ENCODE results near the gene BSN. TPM values are rescaled to one million over a fixed set of nuclear protein-coding genes. Genes with fewer than 3 reads are reported as not detected.

Gene BSN
- total RNA-seq = under 0.01 TPM in 2 replicates

DNA sequence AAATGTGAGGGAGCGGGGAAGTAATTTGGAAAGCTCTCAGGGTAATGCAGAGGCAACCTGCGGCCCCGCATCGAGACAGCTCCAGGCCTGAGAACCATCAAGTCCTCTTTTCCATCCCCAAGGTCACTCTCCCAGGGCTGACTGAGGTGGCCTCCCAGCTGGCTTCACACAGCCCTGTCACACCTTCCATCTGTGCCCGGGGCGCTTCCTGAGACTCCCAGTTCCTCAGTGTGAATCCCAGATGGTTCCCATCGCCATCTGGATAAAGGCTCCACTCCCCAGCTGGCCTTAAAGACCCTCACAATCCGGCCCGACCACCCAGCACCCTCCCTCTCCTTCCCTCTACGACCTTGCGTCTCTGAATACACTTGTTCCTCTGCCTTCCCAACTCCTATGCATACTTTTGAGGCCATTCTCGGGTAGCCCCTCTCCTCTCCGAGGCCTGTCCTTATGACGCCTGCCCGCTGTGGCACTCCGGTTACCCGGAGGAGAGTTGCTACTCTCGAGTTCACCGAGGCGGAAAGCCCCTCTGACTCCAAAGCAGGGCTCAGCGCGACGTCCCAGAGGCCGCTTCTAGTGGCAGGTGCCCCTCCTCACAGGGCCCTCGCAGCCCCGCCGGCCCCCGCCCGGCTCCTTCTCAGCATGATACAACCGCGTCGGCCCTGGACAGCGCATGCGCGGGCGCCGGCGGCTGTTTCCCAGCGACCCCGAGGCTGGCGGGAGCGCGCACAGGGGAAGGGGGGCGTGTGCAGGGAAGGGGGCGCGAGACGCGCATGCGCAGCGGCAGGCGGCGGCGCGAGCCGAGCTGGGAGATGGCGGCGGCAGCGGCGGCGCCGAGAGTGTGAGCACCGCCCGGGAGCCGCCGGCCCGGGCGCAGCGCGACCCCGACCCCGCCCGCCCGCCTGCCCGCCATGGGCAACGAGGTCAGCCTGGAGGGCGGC, at the start of gene BSN:
BSN (plus strand) TSS at position 786 of the 941 bp plus-strand sequence; CDS start at position 912, 126 bp downstream.

DNA sequence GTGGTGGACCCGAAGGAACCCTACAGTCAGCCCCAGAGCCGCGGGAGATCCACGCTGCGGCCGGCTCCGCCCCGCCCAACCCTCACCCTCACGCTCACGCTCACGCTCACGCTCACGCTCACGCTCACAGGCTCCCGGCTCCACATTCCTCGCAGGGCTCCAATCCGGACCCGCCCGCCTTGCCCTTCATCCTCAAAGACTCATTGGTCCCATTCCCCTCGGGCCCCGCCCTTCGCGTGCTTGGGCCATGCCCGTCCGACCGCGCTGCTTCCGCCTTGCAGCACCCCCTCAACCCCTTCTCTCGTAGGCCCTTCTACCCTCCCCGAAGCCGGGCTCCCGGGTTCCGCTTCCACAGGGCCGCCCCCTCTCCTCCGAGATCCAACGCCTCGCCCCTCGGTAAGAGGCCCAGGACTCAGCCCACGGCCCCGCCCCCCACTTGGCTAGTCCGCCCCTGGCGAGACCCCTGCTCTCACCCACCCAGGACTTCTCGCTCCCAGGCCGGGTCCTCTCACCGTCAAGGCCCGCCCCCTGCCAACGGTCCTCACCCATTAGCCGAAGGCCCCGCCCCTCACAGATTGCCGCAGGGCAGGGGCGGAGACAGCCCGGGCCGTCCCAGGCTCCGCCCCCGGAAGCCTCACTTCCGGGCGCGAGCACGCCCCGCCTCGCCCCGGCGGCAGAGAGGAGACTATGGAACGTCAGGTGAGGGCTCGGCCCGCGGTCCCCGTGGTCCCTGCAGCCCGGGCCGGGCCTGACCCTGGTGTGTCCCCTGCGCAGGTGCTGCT, 119.6 kb downstream of the BSN start, which contains the start of gene APEH:
APEH (plus strand) TSS at position 637 of the 782 bp plus-strand sequence; CDS start at position 688, 51 bp downstream.

GRCh38 chr3:49689046-49689907, 135.0 kb downstream of the BSN start, which contains the start of the genes MST1 and RNF123:
MST1 (minus strand) TSS chr3:49689474; CDS start chr3:49688691, 783 bp downstream.
RNF123 (plus strand) TSS chr3:49689557; CDS start chr3:49691166, 1,609 bp downstream.

DNA sequence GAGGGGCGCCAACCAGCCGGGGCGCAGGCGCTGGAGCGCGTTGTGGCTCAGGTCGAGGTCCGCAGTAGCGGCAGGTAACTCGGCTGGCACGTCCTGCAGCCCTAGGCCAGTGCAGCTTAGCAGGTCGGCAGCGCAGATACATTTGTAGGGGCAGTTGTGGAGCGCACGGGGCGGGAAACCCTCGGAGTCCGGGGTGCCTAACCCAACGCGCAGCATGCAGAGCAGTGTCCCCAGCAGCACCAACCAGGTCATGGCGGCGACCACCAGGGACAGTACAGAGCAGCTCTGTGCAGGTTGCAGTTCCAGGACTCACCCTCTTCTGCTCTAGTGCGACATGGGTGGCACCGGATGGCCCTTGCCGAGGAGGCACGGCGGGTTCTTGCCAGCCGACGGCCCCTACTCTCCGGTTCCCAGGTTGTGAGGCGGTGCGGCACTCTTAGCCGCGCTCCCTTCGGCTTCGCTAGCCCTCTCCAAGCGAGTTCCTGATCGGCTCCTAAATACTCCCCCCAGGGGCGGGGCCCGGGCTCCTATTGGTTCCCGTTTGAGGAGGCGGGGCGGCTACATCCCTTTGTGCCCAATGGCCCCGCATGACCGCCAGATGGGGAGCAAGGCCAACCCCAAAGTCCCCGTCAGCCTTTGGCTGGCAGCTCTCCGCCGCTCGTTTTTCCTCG, 165.1 kb downstream of the BSN start, which contains the start of gene AMIGO3:
AMIGO3 (minus strand) TSS at position 471 of the 671 bp plus-strand sequence; CDS start at position 252, 219 bp downstream.

Other genes starting within 250 kb of the BSN start
- gene USP4, start 214.4 kb upstream of the BSN start, total RNA-seq = 15.9 and 22.3 TPM in 2 replicates
- gene GPX1, start 196.1 kb upstream of the BSN start, total RNA-seq = 244 and 429 TPM in 2 replicates
- gene RHOA, start 142.5 kb upstream of the BSN start, total RNA-seq = 816 and 821 TPM in 2 replicates
- 13.7 and 15.9 TPM in 2 replicates for gene TCTA, start 142.1 kb upstream of the BSN start, total RNA-seq
- 0.32 and 0.91 TPM in 2 replicates for gene AMT, start 132.0 kb upstream of the BSN start, total RNA-seq
- 1.5 and 2.3 TPM in 2 replicates for gene NICN1, start 125.2 kb upstream of the BSN start, total RNA-seq
- 20.1 and 30.2 TPM in 2 replicates for gene DAG1, start 84.2 kb upstream of the BSN start, total RNA-seq
- gene APEH, start 119.9 kb downstream of the BSN start, total RNA-seq = 91.8 and 125 TPM in 2 replicates
- 0.97 and 2.7 TPM in 2 replicates for gene MST1, start 135.0 kb downstream of the BSN start, total RNA-seq
- 20.8 and 22.7 TPM in 2 replicates for gene RNF123, start 135.1 kb downstream of the BSN start, total RNA-seq
- 0.32 TPM in 1 of 2 replicates, not detected in the other for gene AMIGO3, start 165.2 kb downstream of the BSN start, total RNA-seq
- 51.2 and 56.5 TPM in 2 replicates for gene GMPPB, start 169.5 kb downstream of the BSN start, total RNA-seq
- 32.5 and 56.5 TPM in 2 replicates for gene IP6K1, start 232.1 kb downstream of the BSN start, total RNA-seq
- not detected in 2 replicates for gene CDHR4, start 245.4 kb downstream of the BSN start, total RNA-seq
- 14.3 and 16.1 TPM in 2 replicates for gene INKA1, start 248.8 kb downstream of the BSN start, total RNA-seq

Measured in epithelial cell of umbilical artery (primary cell).